Tibial artery (tissue), 4 donors: Measurements from ENCODE around the gene PLK5.

ENCODE experiments used
- DNase-seq, 2 donors: peaks; one replicate each; pipeline ENCODE4 v3.0.0-alpha.2; 2019
- H3K27ac ChIP-seq, 2 donors: fragments of 200-600 bp; sonication (generic) in 1 of 2; 1 replicate in 1 of 2; 2 replicates in 1 of 2; pipeline ENCODE4 v1.5.1; 2018 to 2019; ENCODE audit warnings: mild to moderate bottlenecking in 1 of 2
- H3K27me3 ChIP-seq, 2 donors: fragments of 200-600 bp; sonication (generic) in 1 of 2; one replicate each; pipeline versions ENCODE4 v1.5.1 to v1.6.0; 2016 to 2019
- H3K36me3 ChIP-seq, 3 donors: fragments of 200-600 bp; sonication (generic) in 2 of 3; one replicate each; pipeline ENCODE4 v1.5.1; 2016 to 2019; ENCODE audit warnings: mild to moderate bottlenecking in 2 of 3
- H3K4me1 ChIP-seq, 4 donors: fragments of 200-600 bp; sonication (generic) in 2 of 4; 1 replicate in 3 of 4; 2 replicates in 1 of 4; pipeline ENCODE4 v1.5.1; 2016 to 2019
- H3K4me3 ChIP-seq, 2 donors: fragments of 200-600 bp; sonication (generic) in 1 of 2; 1 replicate in 1 of 2; 2 replicates in 1 of 2; pipeline ENCODE4 v1.5.1; 2018 to 2019; ENCODE audit warnings: mild to moderate bottlenecking in 2 of 2
- H3K9me3 ChIP-seq, 3 donors: fragments of 200-600 bp; sonication (generic) in 1 of 3; one replicate each; pipeline ENCODE4 v1.5.1; 2016 to 2019
- intact Hi-C: fragments of 100-400 bp; cut with DNase I; formaldehyde crosslinking; loops from one replicate; pipeline ENCODE4 v1.15.0; 2023; ENCODE audit warnings: low total_unique reads
- TF ChIP-seq, protein P1 (sequence below), 2 experiments: fragments of 200-600 bp in 1 of 2; fragments of 450-650 bp in 1 of 2; IDR thresholded peaks; one replicate each; pipeline ENCODE4 v1.5.1; 2017 to 2019; ENCODE audit warnings: antibody characterized with exemption in 2 of 2, mild to moderate bottlenecking in 1 of 2, moderate library complexity in 1 of 2

PLK5 gene

DNA sequence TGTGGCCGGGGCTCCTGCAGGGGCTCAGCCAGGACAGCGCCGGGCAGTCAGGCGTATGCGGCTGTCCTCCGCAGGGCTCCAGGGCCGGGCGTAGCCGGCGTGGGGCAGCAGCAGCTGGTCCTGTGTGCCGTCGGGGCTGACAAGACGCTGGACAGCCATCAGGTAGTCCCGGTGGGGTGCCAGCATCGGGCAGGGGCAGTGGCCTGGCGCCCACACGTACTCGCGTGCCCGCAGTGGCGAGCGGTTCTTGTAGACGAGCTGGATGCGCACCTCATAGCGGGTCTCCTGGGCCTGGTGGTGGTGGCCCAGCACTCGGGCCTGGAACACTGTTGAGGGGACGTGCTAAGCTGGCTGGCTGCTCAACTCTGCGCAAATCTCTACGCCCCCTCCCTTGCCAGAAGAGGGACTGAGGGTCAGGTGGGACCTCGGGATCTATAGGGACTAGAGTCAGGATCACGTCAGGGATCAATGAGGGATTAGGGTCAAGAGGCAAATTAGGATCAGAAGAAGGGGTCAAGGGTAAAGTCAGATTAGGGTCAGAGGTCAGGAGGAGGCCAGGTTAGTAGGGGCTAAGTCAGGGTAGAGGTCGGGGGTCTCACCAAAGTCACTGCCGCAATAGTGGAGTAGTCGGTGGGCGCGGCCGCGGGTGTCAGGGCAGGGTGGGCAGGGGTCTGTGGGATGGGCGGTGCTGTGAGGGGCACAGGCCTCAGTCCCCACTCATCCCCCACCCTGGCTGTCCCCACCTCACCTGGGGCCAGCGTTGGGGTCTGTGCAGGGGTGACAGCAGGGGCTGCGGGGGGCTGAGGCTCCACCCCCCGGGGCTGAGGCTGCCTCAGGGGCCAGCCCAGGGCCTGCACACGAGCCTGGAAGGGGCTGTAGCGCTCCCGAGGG, 17.6 kb upstream of the PLK5 start:
- DNase-seq: no peak
- Histone ChIP-seq H3K36me3 (no peaks in the 10 kb centered on the region), H3K9me3 (peaks cover 0 to 8% (median 0%) of the 10 kb centered on the region in 3 donors), H3K27me3 (peaks cover 0 to 57% of the 10 kb centered on the region in 2 donors), H3K4me3 (no peak overlapping the region), H3K4me1 (peaks cover 0 to 29% (median 18%) of the 10 kb centered on the region in 4 donors), H3K27ac (no peak overlapping the region)
- TF ChIP-seq, protein P1, sequence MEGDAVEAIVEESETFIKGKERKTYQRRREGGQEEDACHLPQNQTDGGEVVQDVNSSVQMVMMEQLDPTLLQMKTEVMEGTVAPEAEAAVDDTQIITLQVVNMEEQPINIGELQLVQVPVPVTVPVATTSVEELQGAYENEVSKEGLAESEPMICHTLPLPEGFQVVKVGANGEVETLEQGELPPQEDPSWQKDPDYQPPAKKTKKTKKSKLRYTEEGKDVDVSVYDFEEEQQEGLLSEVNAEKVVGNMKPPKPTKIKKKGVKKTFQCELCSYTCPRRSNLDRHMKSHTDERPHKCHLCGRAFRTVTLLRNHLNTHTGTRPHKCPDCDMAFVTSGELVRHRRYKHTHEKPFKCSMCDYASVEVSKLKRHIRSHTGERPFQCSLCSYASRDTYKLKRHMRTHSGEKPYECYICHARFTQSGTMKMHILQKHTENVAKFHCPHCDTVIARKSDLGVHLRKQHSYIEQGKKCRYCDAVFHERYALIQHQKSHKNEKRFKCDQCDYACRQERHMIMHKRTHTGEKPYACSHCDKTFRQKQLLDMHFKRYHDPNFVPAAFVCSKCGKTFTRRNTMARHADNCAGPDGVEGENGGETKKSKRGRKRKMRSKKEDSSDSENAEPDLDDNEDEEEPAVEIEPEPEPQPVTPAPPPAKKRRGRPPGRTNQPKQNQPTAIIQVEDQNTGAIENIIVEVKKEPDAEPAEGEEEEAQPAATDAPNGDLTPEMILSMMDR (IDR thresholded peaks at IDR 0.05): no peak
- intact Hi-C loops: no loop called here

DNA sequence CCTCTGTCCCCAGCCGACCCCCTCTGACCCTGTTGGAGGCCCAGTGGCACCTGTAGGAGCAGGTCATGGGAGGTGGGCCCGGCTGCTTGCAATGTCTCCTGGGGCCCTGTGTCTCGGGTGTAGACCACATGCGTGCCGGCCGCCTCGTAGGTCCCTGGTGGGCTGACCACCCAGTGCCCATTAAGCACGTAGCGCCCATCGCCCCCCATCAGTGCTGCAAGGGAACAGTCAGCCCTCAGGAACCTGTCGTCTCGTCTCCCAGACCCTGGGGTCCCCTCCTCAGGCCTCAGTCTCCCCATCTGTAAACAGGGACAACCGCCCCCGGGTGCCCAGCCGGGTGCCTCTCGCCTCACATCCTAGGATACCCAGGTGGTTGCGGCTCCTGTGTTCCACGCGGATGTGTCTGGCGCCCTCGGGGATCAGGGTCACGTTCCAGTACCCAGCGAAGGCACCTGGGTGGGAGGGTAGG, 16.7 kb upstream of the PLK5 start:
- intact Hi-C loops: no loop called here
- H3K4me1 ChIP-seq: peaks cover 0 to 38% (median 18%) of the 10 kb centered on the region in 4 donors
- H3K27ac ChIP-seq: peak overlapping the region; percentile 76 to 77
- H3K9me3 ChIP-seq: peaks cover 0 to 8% (median 0%) of the 10 kb centered on the region in 3 donors
- peaks cover 0 to 57% of the 10 kb centered on the region in 2 donors for H3K27me3 ChIP-seq
- TF ChIP-seq, protein P1 (IDR thresholded peaks at IDR 0.05): no peak
- no peaks in the 10 kb centered on the region for H3K36me3 ChIP-seq
- no peak for DNase-seq
- peak overlapping the region in 1 of 2 donors; percentile 49 for H3K4me3 ChIP-seq

DNA sequence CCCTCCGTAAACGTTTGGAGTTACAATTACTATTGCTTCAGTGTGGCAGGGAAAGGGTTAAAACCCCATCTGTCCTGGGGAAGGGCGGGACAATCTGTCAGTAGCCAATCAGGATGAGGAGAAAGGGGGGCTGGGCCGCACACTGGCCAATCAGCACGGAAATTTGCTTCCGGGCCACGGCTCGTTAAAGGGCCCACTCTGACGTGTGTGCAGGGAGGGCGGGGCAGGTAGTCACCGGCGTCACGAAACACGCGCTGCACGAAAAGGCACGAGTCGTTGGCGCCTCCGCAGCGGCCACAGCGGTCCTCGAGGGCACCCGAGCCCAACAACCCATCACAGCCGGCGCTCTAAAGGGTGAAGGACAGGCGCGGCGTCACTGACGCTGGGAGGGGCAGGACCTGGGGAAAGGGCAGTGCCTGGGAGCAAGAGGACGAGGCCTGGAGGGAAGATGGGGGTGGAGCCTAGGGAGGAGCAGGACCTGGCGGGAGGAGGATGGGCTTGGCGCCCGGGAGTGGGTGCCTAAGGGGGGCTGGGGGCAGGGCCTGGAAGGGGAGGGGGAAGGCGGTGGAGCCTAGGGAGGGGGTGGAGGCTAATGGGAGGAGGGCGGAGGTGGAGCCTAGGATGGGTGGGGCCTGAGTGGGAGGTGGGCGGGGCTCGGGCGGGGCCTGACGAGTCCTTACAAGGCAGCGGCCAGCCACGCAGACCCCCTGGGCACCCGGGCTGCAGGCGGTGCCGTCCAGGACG, 15.9 kb upstream of the PLK5 start:
- intact Hi-C loops: no loop called here
- Histone ChIP-seq H3K27ac (peak overlapping the region; percentile 76 to 77), H3K4me1 (peaks cover 0 to 42% (median 21%) of the 10 kb centered on the region in 4 donors), H3K36me3 (no peaks in the 10 kb centered on the region), H3K4me3 (peak overlapping the region; percentile 44 to 49), H3K9me3 (peaks cover 0 to 8% (median 0%) of the 10 kb centered on the region in 3 donors), H3K27me3 (peaks cover 0 to 57% of the 10 kb centered on the region in 2 donors)
- DNase-seq: peak; percentile 91 to 93
- TF ChIP-seq, protein P1 (IDR thresholded peaks at IDR 0.05): peak in 1 of 2 experiments; percentile 18

DNA sequence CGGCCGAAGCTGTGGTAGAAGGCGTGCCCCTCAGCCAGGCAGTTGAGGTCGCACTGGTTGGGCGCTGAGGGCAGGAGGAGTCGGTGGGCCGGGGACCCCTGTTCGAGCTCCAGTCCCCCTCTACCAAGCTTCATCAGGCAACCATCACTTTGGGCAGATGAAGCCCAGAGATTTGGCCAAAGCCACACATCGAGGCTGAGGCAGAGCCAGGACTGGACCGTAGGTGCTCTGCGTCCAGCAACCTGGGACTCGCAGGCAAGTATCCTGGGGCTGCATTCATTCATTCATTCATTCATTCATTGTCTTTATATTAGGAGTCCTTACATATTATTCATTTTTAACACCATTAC, 15.4 kb upstream of the PLK5 start:
- Histone ChIP-seq H3K27ac (peak overlapping the region; percentile 76 to 77), H3K9me3 (peaks cover 0 to 8% (median 0%) of the 10 kb centered on the region in 3 donors), H3K4me1 (peaks cover 0 to 42% (median 22%) of the 10 kb centered on the region in 4 donors), H3K36me3 (no peaks in the 10 kb centered on the region), H3K4me3 (peak overlapping the region; percentile 44 to 49), H3K27me3 (peaks cover 0 to 57% of the 10 kb centered on the region in 2 donors)
- TF ChIP-seq, protein P1 (IDR thresholded peaks at IDR 0.05): no peak
- DNase-seq: no peak
- intact Hi-C loops: no loop called here

DNA sequence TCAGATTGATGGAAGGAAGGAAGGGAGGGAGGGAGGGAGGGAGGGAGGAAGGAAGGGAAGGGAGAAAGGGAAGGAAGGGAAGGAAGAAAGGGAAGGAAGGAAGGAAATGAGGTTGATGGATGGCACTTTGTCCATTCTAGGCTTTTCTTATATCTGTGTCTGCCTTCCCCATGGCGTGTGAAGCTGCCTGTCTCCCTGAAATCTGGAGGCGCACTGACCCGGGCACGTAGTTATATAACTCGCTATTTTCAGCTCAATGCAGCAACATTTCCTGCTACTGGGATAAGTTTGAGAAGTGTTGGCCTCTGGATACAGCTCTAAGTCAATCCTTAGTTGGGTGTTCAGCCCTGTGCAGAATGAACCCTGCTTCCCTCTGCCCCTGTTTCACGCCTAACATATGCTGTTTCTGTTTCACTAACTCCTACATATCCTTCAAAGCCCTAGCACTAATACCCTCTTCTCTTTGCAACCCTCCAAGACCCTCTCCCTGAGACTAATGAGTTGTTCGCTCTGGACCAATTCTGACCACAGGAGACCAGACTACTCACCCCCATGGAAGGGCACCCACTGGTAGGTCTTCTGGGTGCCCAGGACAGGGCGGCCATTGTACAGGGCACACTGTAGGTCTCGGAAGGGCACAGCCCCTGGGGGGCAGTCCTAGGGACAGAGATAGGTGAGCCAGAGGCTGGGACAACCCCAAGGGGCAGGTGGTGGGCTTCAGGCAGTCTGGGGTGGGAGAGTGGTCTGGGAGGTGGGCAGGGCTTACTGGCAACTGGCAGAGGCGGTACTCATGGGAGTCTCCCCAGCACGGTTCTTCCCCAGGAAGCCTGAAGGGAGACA, 14.1 kb upstream of the PLK5 start:
- Histone ChIP-seq H3K36me3 (no peaks in the 10 kb centered on the region), H3K4me3 (no peak overlapping the region), H3K4me1 (peaks cover 0 to 42% (median 23%) of the 10 kb centered on the region in 4 donors), H3K27ac (no peak overlapping the region), H3K27me3 (peaks cover 0 to 58% of the 10 kb centered on the region in 2 donors), H3K9me3 (peaks cover 0 to 8% (median 0%) of the 10 kb centered on the region in 3 donors)
- intact Hi-C loops: no loop called here
- DNase-seq: no peak
- TF ChIP-seq, protein P1 (IDR thresholded peaks at IDR 0.05): no peak
